ENCODE data around the gene PDE6A. TPM values are rescaled to one million over a fixed set of nuclear protein-coding genes. Genes with fewer than 3 reads are reported as not detected.

Gene PDE6A
- total and polyA plus RNA-seq, 2 of the 13 experiments (the other 11 are each of a cell fraction or from before 2014, with no cell fraction given): 0.01 TPM; not detected in 1

DNA sequence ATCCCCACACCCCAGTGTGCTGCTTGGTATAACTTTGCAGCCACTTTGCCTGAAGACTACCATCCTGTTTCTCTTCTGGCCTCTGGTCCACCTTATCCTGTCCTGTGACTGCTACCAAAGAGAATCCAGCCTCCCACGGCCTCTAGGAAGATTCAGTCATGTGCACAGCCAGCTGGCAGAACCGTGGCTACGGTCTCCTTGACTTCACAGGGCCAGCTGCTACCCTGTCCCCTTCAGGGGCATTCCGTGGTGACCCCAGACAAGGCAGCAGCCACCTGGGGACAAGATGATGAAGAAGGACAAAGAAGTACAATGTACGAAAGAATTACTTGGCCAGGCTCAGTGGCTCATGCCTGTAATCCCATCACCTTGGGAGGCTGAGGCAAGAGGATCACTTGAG is 98.6 kb downstream of the PDE6A start:
- no TSS peak for BruUV-seq (replicated peaks)
- H3K27me3 ChIP-seq (ENCODE audit: control insufficient read depth in 1 of 2, insufficient read depth in 2 of 2, low read length in 2 of 2): no peaks in the 10 kb centered on the region
- no peak overlapping the region for H3K4me2 ChIP-seq (ENCODE audit: low read depth, low read length)
- no peaks in the 10 kb centered on the region for H4K20me1 ChIP-seq (ENCODE audit: insufficient read depth, low read length)
- H3K36me3 ChIP-seq (replicated peaks in 1 of 2; ENCODE audit: control insufficient read depth in 1 of 2, insufficient read depth in 2 of 2, low read length in 2 of 2): no peaks in the 10 kb centered on the region
- ChIA-PET POLR2A (no interaction called here), CTCF (ENCODE audit: low intra/inter-chr PET ratio, low total read pairs) (no interaction called here)
- no peak for DNase-seq (ENCODE audit: low spot score)
- no peaks in the 10 kb centered on the region for H3K79me2 ChIP-seq (ENCODE audit: insufficient read depth, low read length)
- 92% methylated on average over 5 of the region's 5 CpGs for WGBS (ENCODE audit: low lambda C conversion rate)
- H3K4me1 ChIP-seq (ENCODE audit: insufficient read depth, low read length): 0 out of 2 replicates have a peak, but pooled peaks cover 5% of the 10 kb centered on the region
- no peak overlapping the region for H2AFZ ChIP-seq (ENCODE audit: low read length)
- H3K4me3 ChIP-seq (replicated peaks in 1 of 3; ENCODE audit: insufficient read depth in 1 of 3, low read depth in 2 of 3, low read length in 3 of 3): no peak overlapping the region
- no peak for ATAC-seq
- FAIRE-seq: no peak
- in situ Hi-C loops (cut with HindIII; ENCODE audit: extremely low pct_ligation_motif_present, low pct_unique_long_range_greater_than_20kb): no loop called here
- no peak overlapping the region for H3K27ac ChIP-seq (ENCODE audit: extremely low read length, insufficient read depth, low read length)
- TF ChIP-seq ZNF446 (CRISPR knock-in tag; IDR thresholded peaks at IDR 0.05): no peak
- TF ChIP-seq, protein P1, sequence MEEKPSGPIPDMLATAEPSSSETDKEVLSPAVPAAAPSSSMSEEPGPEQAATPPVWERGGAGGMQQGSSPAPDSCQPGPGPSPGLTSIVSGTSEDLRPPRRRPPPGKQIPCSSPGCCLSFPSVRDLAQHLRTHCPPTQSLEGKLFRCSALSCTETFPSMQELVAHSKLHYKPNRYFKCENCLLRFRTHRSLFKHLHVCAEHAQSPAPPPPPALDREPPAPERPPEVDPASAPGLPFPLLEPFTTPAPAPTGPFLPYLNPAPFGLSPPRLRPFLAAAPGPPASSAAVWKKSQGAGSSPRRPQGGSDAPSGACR (CRISPR knock-in tag; IDR thresholded peaks at IDR 0.05): no peak
- TF ChIP-seq SALL1 (CRISPR knock-in tag; IDR thresholded peaks at IDR 0.05): no peak
- no peak for TF ChIP-seq HMGXB4 (CRISPR knock-in tag; IDR thresholded peaks at IDR 0.05; ENCODE audit: borderline replicate concordance in 1 of 2, low read depth in 1 of 2)
- TF ChIP-seq DMAP1 (CRISPR knock-in tag; IDR thresholded peaks at IDR 0.05): no peak
- no peak for TF ChIP-seq ZNF329 (CRISPR knock-in tag; IDR thresholded peaks at IDR 0.05; ENCODE audit: low read depth)
- no peak for TF ChIP-seq TBL1XR1 (IDR thresholded peaks at IDR 0.05; ENCODE audit: borderline replicate concordance, low read length, partially characterized antibody)
- TF ChIP-seq MYNN (CRISPR knock-in tag; IDR thresholded peaks at IDR 0.05; ENCODE audit: low read depth): no peak
- TF ChIP-seq NR2F1 (CRISPR knock-in tag; IDR thresholded peaks at IDR 0.05): no peak
- no peak for TF ChIP-seq TAF1 (CRISPR knock-in tag; IDR thresholded peaks at IDR 0.05)
- no peak for TF ChIP-seq NFIC (IDR thresholded peaks at IDR 0.05; ENCODE audit: low read length)
- TF ChIP-seq, protein P2, sequence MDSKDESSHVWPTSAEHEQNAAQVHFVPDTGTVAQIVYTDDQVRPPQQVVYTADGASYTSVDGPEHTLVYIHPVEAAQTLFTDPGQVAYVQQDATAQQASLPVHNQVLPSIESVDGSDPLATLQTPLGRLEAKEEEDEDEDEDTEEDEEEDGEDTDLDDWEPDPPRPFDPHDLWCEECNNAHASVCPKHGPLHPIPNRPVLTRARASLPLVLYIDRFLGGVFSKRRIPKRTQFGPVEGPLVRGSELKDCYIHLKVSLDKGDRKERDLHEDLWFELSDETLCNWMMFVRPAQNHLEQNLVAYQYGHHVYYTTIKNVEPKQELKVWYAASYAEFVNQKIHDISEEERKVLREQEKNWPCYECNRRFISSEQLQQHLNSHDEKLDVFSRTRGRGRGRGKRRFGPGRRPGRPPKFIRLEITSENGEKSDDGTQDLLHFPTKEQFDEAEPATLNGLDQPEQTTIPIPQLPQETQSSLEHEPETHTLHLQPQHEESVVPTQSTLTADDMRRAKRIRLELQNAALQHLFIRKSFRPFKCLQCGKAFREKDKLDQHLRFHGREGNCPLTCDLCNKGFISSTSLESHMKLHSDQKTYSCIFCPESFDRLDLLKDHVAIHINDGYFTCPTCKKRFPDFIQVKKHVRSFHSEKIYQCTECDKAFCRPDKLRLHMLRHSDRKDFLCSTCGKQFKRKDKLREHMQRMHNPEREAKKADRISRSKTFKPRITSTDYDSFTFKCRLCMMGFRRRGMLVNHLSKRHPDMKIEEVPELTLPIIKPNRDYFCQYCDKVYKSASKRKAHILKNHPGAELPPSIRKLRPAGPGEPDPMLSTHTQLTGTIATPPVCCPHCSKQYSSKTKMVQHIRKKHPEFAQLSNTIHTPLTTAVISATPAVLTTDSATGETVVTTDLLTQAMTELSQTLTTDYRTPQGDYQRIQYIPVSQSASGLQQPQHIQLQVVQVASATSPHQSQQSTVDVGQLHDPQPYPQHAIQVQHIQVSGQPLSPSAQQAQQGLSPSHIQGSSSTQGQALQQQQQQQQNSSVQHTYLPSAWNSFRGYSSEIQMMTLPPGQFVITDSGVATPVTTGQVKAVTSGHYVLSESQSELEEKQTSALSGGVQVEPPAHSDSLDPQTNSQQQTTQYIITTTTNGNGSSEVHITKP (CRISPR knock-in tag; IDR thresholded peaks at IDR 0.05; ENCODE audit: low read depth): no peak
- no peak for TF ChIP-seq AGO1 (IDR thresholded peaks at IDR 0.05; ENCODE audit: low read depth, low read length, poor library complexity, severe bottlenecking)
- no peak for TF ChIP-seq RFX1 (IDR thresholded peaks at IDR 0.05)
- TF ChIP-seq ZNF569 (CRISPR knock-in tag; IDR thresholded peaks at IDR 0.05; ENCODE audit: borderline replicate concordance): no peak
- TF ChIP-seq THYN1 (CRISPR knock-in tag; IDR thresholded peaks at IDR 0.05; ENCODE audit: borderline replicate concordance, low read depth): no peak
- TF ChIP-seq, protein P3, sequence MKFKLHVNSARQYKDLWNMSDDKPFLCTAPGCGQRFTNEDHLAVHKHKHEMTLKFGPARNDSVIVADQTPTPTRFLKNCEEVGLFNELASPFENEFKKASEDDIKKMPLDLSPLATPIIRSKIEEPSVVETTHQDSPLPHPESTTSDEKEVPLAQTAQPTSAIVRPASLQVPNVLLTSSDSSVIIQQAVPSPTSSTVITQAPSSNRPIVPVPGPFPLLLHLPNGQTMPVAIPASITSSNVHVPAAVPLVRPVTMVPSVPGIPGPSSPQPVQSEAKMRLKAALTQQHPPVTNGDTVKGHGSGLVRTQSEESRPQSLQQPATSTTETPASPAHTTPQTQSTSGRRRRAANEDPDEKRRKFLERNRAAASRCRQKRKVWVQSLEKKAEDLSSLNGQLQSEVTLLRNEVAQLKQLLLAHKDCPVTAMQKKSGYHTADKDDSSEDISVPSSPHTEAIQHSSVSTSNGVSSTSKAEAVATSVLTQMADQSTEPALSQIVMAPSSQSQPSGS (CRISPR knock-in tag; IDR thresholded peaks at IDR 0.05): no peak
- TF ChIP-seq ZNF12 (CRISPR knock-in tag; IDR thresholded peaks at IDR 0.05): no peak
- H3K9ac ChIP-seq (ENCODE audit: insufficient read depth, low read depth, low read length): no peak overlapping the region
- intact Hi-C loops (cut with micrococcal nuclease; ENCODE audit: unreplicated experiment): no loop called here
- no peaks in the 10 kb centered on the region for H3K9me3 ChIP-seq (ENCODE audit: low read length)
